ENCODE results near the gene LHPP.

The LHPP gene

DNA sequence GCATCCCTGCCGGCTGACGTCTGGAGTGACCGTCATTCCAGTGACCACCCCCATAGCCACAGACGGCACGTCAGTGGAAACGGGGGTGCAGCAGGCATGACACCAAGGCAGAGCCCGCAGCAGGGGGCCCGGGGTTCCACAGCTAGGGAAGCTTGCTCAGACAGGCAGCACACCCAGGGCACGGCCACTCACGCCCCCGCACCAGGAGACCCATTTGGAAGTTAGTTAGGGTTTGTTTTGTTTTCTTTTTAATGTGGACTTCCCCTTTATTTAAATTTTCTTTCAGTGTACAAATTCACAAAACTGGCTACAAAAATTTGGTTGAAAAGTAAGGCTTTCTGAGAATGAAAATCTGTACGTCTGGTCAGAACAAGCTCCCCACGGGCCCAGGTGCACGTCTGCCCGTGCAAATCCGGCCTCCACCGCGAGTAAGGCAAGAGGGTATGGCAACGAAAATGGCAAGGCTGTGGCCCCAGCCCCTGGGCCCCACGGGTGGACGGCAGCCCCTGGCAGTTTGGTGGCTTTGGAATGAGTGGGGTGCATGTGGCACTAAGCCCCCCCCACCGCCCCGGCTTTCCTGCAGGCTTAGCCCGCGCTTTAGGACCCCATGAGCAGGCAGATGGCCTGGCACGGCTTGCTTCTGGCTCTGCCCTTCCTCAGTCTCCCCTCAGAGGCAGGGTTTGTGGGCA lies 158.3 kb downstream of the LHPP start:
- Histone ChIP-seq H3K4me1 (ENCODE audit: control insufficient read depth, insufficient read depth, low read length) (no peaks in the 10 kb centered on the region; the same call in 1 of the 2 replicates), H3K4me3 (ENCODE audit: low read depth, low read length) (no peak overlapping the region), H3K27ac (ENCODE audit: extremely low read depth, low read depth, low read length) (no peak overlapping the region), H3K36me3 (ENCODE audit: control insufficient read depth in 2 of 2, insufficient read depth in 1 of 2, low read length in 2 of 2) (peaks cover 0 to 6% of the 10 kb centered on the region in 2 experiments; a peak in 1 of 3 replicates), H3K9me3 (ENCODE audit: control insufficient read depth, insufficient read depth, low read depth, low read length) (no peaks in the 10 kb centered on the region)
- CTCF ChIA-PET, result no interaction called here
- POLR2A ChIA-PET, result no interaction called here
- TF ChIP-seq ZNF510 (tag by site-specific recombination; IDR thresholded peaks at IDR 0.05; ENCODE audit: insufficient replicate concordance), result no peak
- TF ChIP-seq ZNF114 (tag by site-specific recombination; IDR thresholded peaks at IDR 0.05), result no peak
- TF ChIP-seq ZNF76 (tag by site-specific recombination; IDR thresholded peaks at IDR 0.05; ENCODE audit: borderline replicate concordance, low read depth), result no peak
- TF ChIP-seq ZNF266 (tag by site-specific recombination; IDR thresholded peaks at IDR 0.05; ENCODE audit: low read depth), result no peak
- no peak for TF ChIP-seq KLF10 (tag by site-specific recombination; IDR thresholded peaks at IDR 0.05)
- TF ChIP-seq HIC1 (tag by site-specific recombination; IDR thresholded peaks at IDR 0.05), result no peak
- TF ChIP-seq ZNF791 (tag by site-specific recombination; IDR thresholded peaks at IDR 0.05), result no peak
- TF ChIP-seq BCL6B (tag by site-specific recombination; IDR thresholded peaks at IDR 0.05), result no peak
- TF ChIP-seq ZSCAN5A (tag by site-specific recombination; IDR thresholded peaks at IDR 0.05), result no peak
- no peak for TF ChIP-seq ZFP69B (tag by site-specific recombination; IDR thresholded peaks at IDR 0.05)
- no peak for TF ChIP-seq ZNF184 (tag by site-specific recombination; IDR thresholded peaks at IDR 0.05)
- no peak for TF ChIP-seq ZBTB10 (tag by site-specific recombination; IDR thresholded peaks at IDR 0.05)
- no peak for TF ChIP-seq ZNF148 (tag by site-specific recombination; IDR thresholded peaks at IDR 0.05; ENCODE audit: borderline replicate concordance)

DNA sequence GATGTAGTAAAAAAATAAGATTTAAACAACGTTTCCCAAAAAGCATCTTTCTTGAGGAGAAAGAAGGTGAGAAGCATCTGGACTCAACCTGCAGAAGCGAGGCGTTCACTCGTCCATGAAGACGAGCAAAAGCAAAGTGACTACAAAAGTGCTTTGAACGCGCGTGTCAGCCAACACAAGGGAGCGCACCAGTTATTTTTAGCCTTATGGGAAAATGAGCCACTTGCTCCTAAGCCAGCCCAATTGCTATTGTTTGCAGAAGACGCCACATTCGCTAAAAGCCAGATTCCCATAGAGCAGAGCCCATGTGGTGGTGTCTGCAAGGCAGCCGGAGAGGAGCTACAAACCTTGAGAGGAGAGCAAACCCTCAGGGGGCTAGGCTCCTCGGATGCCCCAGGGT lies 160.0 kb downstream of the LHPP start:
- POLR2A ChIA-PET, result no interaction called here

More for the DNA sequence above, 160.0 kb downstream of the LHPP start:
- no peak for TF ChIP-seq ZBTB1 (tag by site-specific recombination; IDR thresholded peaks at IDR 0.05)
- TF ChIP-seq ZNF624 (tag by site-specific recombination; IDR thresholded peaks at IDR 0.05), result no peak
- peak; percentile 53 for TF ChIP-seq ZIC2 (tag by site-specific recombination; IDR thresholded peaks at IDR 0.05)
- Histone ChIP-seq H3K9me3 (ENCODE audit: control insufficient read depth, insufficient read depth, low read depth, low read length) (no peaks in the 10 kb centered on the region), H3K27ac (ENCODE audit: extremely low read depth, low read depth, low read length) (no peak overlapping the region), H3K36me3 (ENCODE audit: control insufficient read depth in 2 of 2, insufficient read depth in 1 of 2, low read length in 2 of 2) (peaks cover 0 to 6% of the 10 kb centered on the region in 2 experiments; a peak in 1 of 3 replicates), H3K4me1 (ENCODE audit: control insufficient read depth, insufficient read depth, low read length) (no peaks in the 10 kb centered on the region; the same call in 1 of the 2 replicates), H3K4me3 (ENCODE audit: low read depth, low read length) (no peak overlapping the region)
- CTCF ChIA-PET, result no interaction called here
